GM10248 (cell line): ENCODE measurements around the gene FXYD1.

Source experiments
- CTCF ChIA-PET: fragments of 300-600 bp; sonication (Branson Sonifier 250); formaldehyde crosslinking; extraction: SDS; loops from one replicate; lab custom pipeline; 2021; ENCODE audit warnings: antibody characterized with exemption; lab: Yijun Ruan, JAX
- POLR2A ChIA-PET: fragments of 350-650 bp; sonication (Branson Sonifier 250); formaldehyde crosslinking; extraction: SDS; loops from one replicate; lab custom pipeline; 2020; ENCODE audit warnings: antibody characterized with exemption; lab: Yijun Ruan, JAX
- DNase-seq: peaks from one replicate; pipeline ENCODE4 v3.0.0; 2012; ENCODE audit errors: extremely low spot score
- TF ChIP-seq, protein P1 (sequence below): IDR thresholded peaks from 2 replicates; pipeline ENCODE4 v1.5.1; 2012; ENCODE audit warnings: mild to moderate bottlenecking, low read depth; ENCODE audit errors: extremely low read depth, missing control alignments, control extremely low read depth

The FXYD1 gene

DNA sequence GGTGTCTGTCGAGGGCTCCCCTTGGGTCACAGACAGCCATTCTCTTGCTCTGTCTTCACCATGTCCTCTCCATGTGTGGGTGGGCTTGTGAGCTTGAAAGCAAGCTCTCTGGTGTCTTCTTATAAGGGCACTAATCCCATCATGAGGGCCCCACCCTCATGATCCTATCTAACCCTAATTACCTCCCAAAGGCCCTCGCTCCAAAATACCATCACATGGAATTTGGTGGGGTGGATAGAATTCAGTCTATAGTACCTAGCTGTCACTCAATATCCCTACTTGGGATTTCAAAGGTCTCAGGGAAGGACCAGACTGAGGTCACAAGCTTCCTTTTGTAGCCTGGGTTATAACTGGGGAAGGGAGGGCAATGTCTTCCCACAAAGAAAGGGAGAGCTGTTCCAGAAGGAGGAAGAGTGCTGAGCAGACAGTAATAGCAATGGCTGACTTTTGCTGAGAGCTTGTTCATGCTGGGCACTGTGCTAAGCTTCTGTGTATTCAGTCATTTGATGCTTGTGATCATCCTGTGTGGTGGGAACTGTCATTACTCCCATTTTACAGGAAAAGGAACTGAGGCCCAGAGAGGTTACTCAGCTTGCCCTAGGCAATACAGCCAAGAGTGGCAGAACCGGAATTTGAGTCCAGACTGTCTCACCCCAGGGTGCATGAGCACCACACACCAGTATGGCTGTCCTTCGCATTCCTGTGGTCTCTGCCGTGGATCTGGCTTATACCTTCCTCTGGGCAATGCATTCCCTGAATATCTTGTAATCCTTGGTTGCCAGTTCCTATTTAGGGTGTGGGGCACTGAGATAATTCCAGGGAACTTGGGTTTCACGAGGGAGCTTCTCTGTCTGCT, 24.1 kb downstream of the FXYD1 start:
- POLR2A ChIA-PET, result interaction anchor here (0.6 kb wide), 1 partner anchor 13 kb away, joined by 3 read pairs; no protein-coding TSS in a partner anchor
- CTCF ChIA-PET, result interaction anchor here (1.1 to 2.3 kb wide), 4 partner anchors 10 to 52 kb away, joined by 3 to 6 read pairs (median 4); no protein-coding TSS in a partner anchor
- DNase-seq, result no peak
- TF ChIP-seq, protein P1, sequence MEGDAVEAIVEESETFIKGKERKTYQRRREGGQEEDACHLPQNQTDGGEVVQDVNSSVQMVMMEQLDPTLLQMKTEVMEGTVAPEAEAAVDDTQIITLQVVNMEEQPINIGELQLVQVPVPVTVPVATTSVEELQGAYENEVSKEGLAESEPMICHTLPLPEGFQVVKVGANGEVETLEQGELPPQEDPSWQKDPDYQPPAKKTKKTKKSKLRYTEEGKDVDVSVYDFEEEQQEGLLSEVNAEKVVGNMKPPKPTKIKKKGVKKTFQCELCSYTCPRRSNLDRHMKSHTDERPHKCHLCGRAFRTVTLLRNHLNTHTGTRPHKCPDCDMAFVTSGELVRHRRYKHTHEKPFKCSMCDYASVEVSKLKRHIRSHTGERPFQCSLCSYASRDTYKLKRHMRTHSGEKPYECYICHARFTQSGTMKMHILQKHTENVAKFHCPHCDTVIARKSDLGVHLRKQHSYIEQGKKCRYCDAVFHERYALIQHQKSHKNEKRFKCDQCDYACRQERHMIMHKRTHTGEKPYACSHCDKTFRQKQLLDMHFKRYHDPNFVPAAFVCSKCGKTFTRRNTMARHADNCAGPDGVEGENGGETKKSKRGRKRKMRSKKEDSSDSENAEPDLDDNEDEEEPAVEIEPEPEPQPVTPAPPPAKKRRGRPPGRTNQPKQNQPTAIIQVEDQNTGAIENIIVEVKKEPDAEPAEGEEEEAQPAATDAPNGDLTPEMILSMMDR, result no peak

DNA sequence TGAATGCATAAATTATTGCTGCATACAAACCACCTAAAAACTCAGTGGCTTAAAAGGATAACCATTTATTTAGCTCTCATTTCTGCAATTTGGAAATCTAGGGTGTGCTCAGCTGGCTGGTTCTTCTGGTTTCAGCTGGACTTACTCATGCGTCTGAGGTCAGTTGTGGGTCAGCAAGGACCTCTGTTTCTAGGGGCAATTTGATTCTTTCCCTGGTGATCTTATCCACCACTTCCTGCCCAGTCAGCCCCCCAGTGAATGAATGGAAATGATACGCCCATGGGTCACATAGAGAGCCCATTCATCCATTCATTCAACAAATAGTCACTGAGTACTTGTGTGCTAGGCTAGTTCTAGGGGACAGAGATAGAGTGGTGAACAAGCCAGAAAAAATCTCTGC, 25.8 kb downstream of the FXYD1 start:
- TF ChIP-seq, protein P1, result no peak
- ChIA-PET POLR2A (no interaction called here), CTCF (no interaction called here)
- DNase-seq, result no peak

DNA sequence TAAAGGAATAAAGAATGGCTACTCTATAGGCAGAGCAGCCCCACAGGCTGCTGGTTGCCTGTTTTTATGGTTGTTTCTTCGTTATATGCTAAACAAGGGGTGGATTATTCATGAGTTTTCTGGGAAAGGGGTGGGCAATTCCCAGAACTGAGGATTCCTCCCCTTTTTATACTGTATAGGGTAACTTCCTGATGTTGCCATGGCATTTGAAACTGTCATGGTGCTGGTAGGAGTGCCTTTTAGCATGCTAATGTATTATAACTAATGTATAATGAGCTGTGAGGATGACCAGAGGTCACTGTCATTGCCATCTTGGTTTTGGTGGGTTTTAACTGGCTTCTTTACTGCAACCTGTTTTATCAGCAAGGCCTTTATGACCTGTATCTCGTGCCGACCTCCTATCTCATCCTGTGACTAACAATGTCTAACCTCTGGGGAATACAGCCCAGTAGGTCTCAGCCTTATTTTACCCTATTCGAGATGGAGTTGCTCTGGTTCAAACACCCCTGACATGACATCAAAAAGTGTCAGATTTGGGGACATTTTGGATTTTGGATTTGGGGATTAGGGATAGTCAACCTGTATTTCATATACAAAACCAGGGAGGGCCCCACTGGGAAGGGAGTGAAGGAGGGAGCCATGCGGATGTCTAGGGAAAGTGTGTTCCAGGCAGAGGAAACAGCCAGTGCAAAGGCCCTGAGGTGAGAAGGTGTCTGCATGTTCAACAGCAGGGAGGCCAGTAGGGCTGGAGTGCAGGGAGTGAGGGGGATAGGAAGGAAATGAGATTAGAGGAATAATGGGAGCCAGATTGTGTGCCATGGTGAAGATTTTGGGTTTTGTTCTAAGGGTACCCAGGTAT, 26.8 kb downstream of the FXYD1 start:
- TF ChIP-seq, protein P1, result no peak
- CTCF ChIA-PET, result no interaction called here
- DNase-seq, result no peak
- POLR2A ChIA-PET, result no interaction called here

DNA sequence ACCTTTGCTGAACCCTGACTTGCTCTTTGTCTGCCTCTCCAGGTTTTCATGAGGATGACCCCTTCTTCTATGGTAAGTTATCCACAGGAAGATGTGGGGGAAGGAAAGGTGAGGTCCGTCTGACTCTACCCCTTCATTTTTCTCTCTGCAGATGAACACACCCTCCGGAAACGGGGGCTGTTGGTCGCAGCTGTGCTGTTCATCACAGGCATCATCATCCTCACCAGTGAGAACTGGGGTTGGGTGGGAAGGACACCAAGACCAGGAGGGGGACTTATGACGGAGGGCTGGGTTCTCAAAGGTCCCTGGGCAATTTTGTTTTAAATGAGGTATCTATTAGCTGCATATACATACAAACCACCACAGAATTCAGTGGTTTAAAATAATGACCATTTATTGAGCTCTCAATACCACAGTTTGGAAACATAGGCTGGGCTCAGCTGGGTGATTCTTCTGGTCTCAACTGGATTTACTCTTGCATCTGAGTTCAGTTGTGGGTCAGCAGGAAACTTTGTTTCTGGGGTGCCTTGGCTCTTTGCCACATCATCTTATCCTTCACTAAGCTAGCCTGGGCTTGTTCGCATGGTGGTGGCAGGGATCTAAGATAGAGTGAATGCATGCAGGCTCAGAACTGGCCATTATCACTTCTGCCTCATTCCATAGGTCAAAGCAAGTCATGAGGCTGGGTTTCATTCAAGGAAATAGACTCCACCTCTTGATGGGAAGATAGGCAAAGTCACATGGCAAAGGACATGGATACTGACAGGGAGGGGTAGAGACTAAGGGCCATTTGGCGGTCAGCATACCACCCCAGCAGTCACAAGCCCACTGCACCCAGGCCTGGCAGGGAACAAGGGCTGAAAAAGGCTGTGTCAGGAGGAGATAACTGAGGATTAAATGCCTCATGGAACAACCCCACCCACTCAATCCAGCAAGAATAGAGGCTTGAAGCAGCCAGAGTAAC, 27.8 kb downstream of the FXYD1 start:
- ChIA-PET CTCF (interaction anchor here (1.2 to 1.3 kb wide), 2 partner anchors 14 to 100 kb away, joined by 3 read pairs; no protein-coding TSS in a partner anchor), POLR2A (no interaction called here)
- no peak for DNase-seq
- TF ChIP-seq, protein P1, result no peak

DNA sequence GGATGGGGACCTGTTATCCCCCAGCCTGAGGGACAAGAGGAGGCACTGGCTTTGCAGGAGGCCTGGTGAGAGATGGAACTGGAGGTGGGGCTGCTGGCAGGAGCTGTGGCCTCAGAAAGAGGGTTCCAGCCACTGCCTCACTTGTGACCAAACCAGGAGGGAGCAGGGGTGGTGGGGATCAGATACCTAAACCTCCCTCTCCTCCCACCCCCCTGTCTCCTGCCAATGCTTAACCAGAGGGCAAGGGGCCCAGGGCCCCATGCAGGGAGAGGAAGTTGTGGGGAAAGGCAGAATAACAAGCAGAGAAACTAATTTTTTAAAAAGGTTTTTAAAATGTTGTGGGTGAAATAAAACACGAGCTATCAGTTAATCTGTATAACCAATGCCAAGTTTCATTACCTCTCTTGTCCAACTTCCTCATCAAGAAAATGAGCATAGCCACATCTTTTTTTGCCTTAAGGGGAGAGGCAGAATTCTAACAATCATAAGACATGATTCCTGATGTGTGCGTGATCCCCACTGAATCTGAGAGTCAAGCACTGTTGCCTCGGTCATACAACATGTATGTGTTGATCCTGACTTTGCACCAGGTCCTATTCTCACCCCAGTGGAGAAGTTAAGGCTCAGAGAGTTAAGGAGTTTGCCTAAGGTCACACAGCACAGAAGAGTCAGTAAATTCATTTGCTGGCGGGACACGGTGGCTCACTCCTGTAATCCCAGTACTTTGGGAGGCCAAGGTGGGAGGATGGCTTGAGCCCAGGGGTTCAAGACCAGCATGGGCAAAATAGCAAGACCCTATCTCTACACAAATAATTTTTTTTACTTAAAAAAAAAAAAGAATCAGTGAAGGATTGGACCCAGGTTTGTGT, 28.9 kb downstream of the FXYD1 start:
- CTCF ChIA-PET, result interaction anchor here (0.9 to 1.3 kb wide), 5 partner anchors 13 to 102 kb away, joined by 3 to 4 read pairs (median 3); partner anchors contain the start of genes FXYD5 and USF2
- POLR2A ChIA-PET, result no interaction called here

More for the DNA sequence above, 28.9 kb downstream of the FXYD1 start:
- no peak for DNase-seq
- TF ChIP-seq, protein P1, result no peak
